GM23248 (cell line): ENCODE results near the gene SMG9.

Experiments used
- EZH2 ChIP-seq: fragments of 200-600 bp; sonication (generic); IDR thresholded peaks from 2 replicates; pipeline ENCODE4 v1.6.1; 2018; ENCODE audit warnings: antibody characterized with exemption, mild to moderate bottlenecking; ENCODE audit not compliant: insufficient read depth, poor library complexity, severe bottlenecking
- EZH2phosphoT487 ChIP-seq: fragments of 200-600 bp; sonication (generic); IDR thresholded peaks from 2 replicates; pipeline ENCODE4 v1.6.1; 2018; ENCODE audit warnings: antibody characterized with exemption, moderate library complexity, mild to moderate bottlenecking, low read depth; ENCODE audit not compliant: insufficient read depth

DNA sequence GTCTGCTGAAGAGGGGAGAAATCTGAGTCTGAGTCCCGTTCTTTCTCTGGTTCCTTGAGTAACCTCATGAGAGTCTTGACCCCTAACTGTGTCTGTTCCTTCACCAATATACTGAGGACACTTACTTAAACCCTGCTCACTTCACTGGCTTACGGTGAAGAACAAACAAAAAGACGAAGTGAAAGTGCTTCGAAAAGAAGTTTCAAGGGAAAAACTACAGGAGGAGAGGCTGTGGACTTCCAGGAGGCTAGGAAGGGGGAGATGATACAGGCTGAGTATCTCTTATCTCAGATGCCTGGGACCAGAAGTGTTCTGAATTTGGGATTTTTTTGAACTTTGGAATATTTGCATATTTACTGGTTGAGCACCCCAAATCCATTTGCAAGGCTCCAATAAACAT, 6.1 kb downstream of the SMG9 start:
- TF ChIP-seq EZH2 = no peak
- TF ChIP-seq EZH2phosphoT487 = no peak
